HEK293T (cell line): ENCODE results near the gene LRRC51.

Source experiments
- CTCF ChIA-PET: fragments of 350-600 bp; formaldehyde crosslinking; extraction: SDS; loops from one replicate; lab custom pipeline; 2021; ENCODE audit warnings: antibody characterized with exemption, inconsistent platforms; lab: Yijun Ruan, JAX
- POLR2A ChIA-PET: fragments of 350-600 bp; formaldehyde crosslinking; extraction: SDS; loops from one replicate; lab custom pipeline; 2020; ENCODE audit warnings: antibody characterized with exemption, inconsistent platforms; lab: Yijun Ruan, JAX
- DNase-seq: peaks from one replicate; pipeline ENCODE4 v3.0.0; 2012; ENCODE audit warnings: mixed read lengths; ENCODE audit errors: extremely low spot score
- ARNT ChIP-seq: fragments of 450-650 bp; IDR thresholded peaks from 2 replicates; pipeline ENCODE4 v1.6.1; 2017; ENCODE audit warnings: mild to moderate bottlenecking
- BHLHE40 ChIP-seq: fragments of 450-650 bp; IDR thresholded peaks from 2 replicates; pipeline ENCODE4 v1.6.1; 2016; ENCODE audit warnings: mild to moderate bottlenecking, moderate library complexity, borderline replicate concordance
- CTBP1 ChIP-seq: fragments of 450-650 bp; IDR thresholded peaks from 2 replicates; pipeline ENCODE4 v1.6.1; 2016; ENCODE audit warnings: borderline replicate concordance
- ELF4 ChIP-seq: fragments of 450-650 bp; IDR thresholded peaks from 2 replicates; pipeline ENCODE4 v1.6.1; 2017; ENCODE audit warnings: antibody characterized with exemption
- FOXA1 ChIP-seq: fragments of 450-650 bp; IDR thresholded peaks from 2 replicates; pipeline ENCODE4 v1.6.1; 2016; ENCODE audit warnings: mild to moderate bottlenecking
- FOXK2 ChIP-seq: fragments of 450-650 bp; IDR thresholded peaks from 2 replicates; pipeline ENCODE4 v1.6.1; 2016; ENCODE audit warnings: mild to moderate bottlenecking
- FOXM1 ChIP-seq: fragments of 450-650 bp; IDR thresholded peaks from 2 replicates; pipeline ENCODE4 v1.6.1; 2017; ENCODE audit warnings: mild to moderate bottlenecking, borderline replicate concordance
- HDGF ChIP-seq: fragments of 450-650 bp; IDR thresholded peaks from 2 replicates; pipeline ENCODE4 v1.6.1; 2017; ENCODE audit warnings: antibody characterized with exemption, borderline replicate concordance
- L3MBTL2 ChIP-seq: fragments of 450-650 bp; conservative IDR thresholded peaks from 2 replicates; pipeline ENCODE4 v1.6.1; 2016; ENCODE audit warnings: mild to moderate bottlenecking
- LEF1 ChIP-seq: fragments of 450-650 bp; IDR thresholded peaks from 2 replicates; pipeline ENCODE4 v1.6.1; 2017; ENCODE audit warnings: mild to moderate bottlenecking, borderline replicate concordance
- NFRKB ChIP-seq: fragments of 450-650 bp; IDR thresholded peaks from 2 replicates; pipeline ENCODE4 v1.6.1; 2016; ENCODE audit warnings: mild to moderate bottlenecking, moderate library complexity
- SP1 ChIP-seq: fragments of 450-650 bp; IDR thresholded peaks from 2 replicates; pipeline ENCODE4 v1.6.1; 2017
- SUZ12 ChIP-seq: fragments of 450-650 bp; IDR thresholded peaks from 2 replicates; pipeline ENCODE4 v1.6.1; 2016; ENCODE audit warnings: mild to moderate bottlenecking
- TARDBP ChIP-seq: fragments of 450-650 bp; IDR thresholded peaks from 2 replicates; pipeline ENCODE4 v1.6.1; 2016
- ZNF384 ChIP-seq: fragments of 450-650 bp; IDR thresholded peaks from 2 replicates; pipeline ENCODE4 v1.6.1; 2016
- TF ChIP-seq, protein P1 (sequence below): fragments of 450-650 bp; IDR thresholded peaks from 2 replicates; pipeline ENCODE4 v1.6.1; 2016

Gene LRRC51

DNA sequence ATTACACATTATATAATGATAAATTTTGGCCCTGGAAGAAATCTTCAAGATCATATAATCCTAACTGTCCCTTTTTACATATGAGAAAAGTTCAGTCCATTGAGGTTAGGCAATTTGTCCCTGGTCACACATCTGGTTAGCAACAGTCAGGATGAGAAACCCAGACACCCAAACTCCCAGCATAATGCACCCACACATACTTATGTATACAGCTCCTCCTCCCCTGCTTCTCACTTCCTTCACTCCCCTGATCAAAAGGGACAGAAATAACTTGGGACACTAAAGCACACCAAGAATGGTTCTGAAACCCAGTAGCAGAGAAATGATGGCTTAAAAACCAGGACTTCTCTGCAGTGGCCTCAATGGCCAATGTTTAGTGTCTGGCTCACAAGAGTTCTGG lies 11.4 kb upstream of the LRRC51 start:
- no peak for DNase-seq
- no peak for TF ChIP-seq NFRKB
- no peak for TF ChIP-seq L3MBTL2
- no peak for TF ChIP-seq FOXK2
- no peak for TF ChIP-seq ZNF384
- TF ChIP-seq HDGF = no peak
- no peak for TF ChIP-seq BHLHE40
- no peak for TF ChIP-seq SP1
- TF ChIP-seq ELF4 = no peak
- no peak for TF ChIP-seq ARNT
- TF ChIP-seq LEF1 = no peak
- TF ChIP-seq FOXA1 = no peak
- TF ChIP-seq SUZ12 = no peak
- CTCF ChIA-PET = no interaction called here
- POLR2A ChIA-PET = interaction anchor here (0.8 to 1.3 kb wide), 2 partner anchors 9 to 10 kb away, joined by 3 read pairs; no protein-coding TSS in a partner anchor

DNA sequence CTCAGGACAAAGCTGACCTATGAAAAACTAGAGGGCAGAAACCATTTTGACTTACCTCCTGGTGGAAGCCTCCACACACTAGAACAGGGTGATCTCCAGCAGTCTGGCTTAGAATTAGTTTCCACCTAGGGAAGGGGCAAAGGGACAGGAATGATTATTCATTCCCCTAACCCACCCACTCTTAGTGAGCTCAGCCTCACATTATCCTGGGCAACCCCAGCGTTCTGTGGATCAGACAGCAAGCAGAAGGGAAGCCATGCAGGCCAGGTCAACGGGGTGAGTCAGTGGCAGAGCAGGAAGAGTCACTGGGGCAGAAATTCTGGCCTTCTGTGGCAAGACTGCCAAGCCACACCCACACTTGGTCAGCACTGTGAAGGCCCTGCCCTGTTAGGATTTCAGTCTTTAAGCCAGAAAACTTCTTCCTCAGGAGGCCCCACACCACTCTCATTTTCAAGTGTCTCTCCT lies 10.8 kb upstream of the LRRC51 start:
- POLR2A ChIA-PET = interaction anchor here (0.8 to 1.3 kb wide), 2 partner anchors 9 to 11 kb away, joined by 3 read pairs; no protein-coding TSS in a partner anchor
- DNase-seq = no peak
- CTCF ChIA-PET = no interaction called here
- TF ChIP-seq ARNT (no peak), BHLHE40 (no peak), SP1 (no peak), FOXA1 (no peak), ELF4 (no peak), CTBP1 (no peak), HDGF (no peak), SUZ12 (no peak)
- TF ChIP-seq, protein P1, sequence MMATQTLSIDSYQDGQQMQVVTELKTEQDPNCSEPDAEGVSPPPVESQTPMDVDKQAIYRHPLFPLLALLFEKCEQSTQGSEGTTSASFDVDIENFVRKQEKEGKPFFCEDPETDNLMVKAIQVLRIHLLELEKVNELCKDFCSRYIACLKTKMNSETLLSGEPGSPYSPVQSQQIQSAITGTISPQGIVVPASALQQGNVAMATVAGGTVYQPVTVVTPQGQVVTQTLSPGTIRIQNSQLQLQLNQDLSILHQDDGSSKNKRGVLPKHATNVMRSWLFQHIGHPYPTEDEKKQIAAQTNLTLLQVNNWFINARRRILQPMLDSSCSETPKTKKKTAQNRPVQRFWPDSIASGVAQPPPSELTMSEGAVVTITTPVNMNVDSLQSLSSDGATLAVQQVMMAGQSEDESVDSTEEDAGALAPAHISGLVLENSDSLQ = no peak

DNA sequence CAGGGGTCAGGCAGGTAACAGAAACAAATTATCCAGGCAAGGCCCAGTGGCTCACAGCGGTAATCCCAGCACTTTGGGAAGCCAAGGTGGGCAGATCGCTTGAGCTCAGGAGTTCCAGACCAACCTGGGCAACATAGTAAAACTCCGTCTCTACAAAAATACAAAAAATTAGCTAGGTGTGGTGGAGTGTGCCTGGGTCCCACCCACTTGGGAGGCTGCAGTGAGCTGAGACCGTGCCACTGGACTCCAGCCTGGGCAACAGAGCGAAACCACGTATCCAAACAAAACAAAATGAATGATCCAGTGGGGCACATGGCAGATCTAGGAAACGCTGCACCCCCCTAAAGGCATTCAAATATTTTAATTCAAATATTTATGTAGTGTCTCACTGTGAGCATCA lies 10.2 kb upstream of the LRRC51 start:
- ChIA-PET POLR2A (no interaction called here), CTCF (interaction anchor here (1.0 kb wide), 1 partner anchor 361 kb away, joined by 4 read pairs; no protein-coding TSS in a partner anchor)
- no peak for DNase-seq
- TF ChIP-seq ELF4 (no peak), CTBP1 (no peak), ARNT (no peak), SUZ12 (no peak), BHLHE40 (no peak), LEF1 (no peak)
- TF ChIP-seq, protein P1 = no peak

DNA sequence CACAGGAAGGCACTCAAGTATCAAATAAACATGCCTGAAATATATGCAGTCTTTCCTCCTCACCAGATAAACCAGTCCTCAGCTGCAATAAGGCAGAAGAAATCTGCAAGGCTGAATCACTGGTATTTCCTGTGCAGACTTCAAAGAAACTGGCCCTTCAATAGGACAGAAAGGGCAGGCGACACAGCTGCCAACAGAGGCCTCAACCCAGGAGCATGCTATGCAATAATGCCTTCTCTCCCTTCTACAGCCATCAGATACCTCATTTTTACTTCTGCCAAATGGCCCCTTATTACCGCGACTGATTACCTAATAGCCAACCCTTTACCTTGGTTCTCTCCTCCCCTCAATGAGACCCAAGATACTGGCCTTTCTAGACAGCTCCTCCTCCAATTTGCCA lies 8.3 kb upstream of the LRRC51 start:
- POLR2A ChIA-PET = no interaction called here
- CTCF ChIA-PET = no interaction called here
- no peak for DNase-seq
- TF ChIP-seq FOXK2 (no peak), ELF4 (no peak), HDGF (no peak), ZNF384 (no peak), FOXA1 (no peak)

DNA sequence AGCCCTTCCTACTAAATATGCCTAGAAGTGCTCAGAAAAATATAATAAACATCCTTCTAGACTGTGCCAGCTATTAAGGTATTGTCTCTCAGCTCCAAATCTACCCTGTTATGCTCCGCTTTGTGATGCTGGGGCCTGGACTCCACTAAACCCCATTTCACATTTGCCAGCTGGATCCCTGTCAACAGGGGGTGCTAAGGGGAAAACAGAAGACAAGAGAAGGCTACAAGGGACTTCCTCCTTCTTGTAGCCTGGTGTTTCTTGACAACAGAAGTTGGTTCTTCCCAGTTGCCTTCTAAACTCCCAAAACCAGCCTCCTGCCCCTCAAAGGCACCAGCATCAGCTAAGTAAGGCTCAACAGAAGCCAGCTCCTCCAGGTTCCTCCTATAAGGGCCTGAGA lies 5.5 kb upstream of the LRRC51 start:
- TF ChIP-seq SUZ12 = no peak
- no peak for TF ChIP-seq FOXA1
- TF ChIP-seq TARDBP = no peak
- no peak for TF ChIP-seq CTBP1
- no peak for TF ChIP-seq NFRKB
- TF ChIP-seq, protein P1 = no peak
- no peak for TF ChIP-seq ELF4
- TF ChIP-seq LEF1 = no peak
- TF ChIP-seq BHLHE40 = no peak
- TF ChIP-seq ARNT = no peak
- TF ChIP-seq SP1 = no peak
- TF ChIP-seq ZNF384 = no peak
- TF ChIP-seq FOXK2 = no peak
- no peak for TF ChIP-seq FOXM1
- no peak for TF ChIP-seq L3MBTL2
- TF ChIP-seq HDGF = no peak
- DNase-seq = no peak
- ChIA-PET POLR2A (interaction anchor here (1.1 to 1.2 kb wide), 2 partner anchors 10 to 16 kb away, joined by 3 read pairs; no protein-coding TSS in a partner anchor), CTCF (interaction anchor here (0.6 kb wide), 1 partner anchor 129 kb away, joined by 4 read pairs; no protein-coding TSS in a partner anchor)

DNA sequence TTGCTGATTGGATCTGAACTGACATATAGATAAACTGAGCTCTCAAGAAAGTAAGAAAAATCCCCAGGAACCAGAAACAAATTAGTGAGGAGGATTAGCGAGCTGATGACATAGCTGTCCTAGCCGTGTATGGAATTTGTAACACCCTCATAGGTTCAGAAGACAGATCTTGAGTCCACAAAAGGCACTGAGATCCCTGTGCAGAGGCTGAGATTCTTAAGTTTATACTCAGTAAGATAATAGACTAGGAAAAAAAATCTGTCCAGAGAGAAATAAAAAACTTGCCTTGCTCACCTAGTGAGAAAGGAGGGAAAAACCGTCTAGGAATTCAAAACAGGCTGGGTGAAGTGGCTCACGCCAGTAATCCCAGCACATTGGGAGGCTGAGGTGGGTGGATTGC lies 4.9 kb upstream of the LRRC51 start:
- no peak for TF ChIP-seq ELF4
- no peak for TF ChIP-seq ZNF384
- no peak for TF ChIP-seq CTBP1
- TF ChIP-seq SP1 = no peak
- no peak for TF ChIP-seq ARNT
- no peak for TF ChIP-seq SUZ12
- TF ChIP-seq, protein P1 = no peak
- TF ChIP-seq NFRKB = no peak
- TF ChIP-seq FOXM1 = no peak
- no peak for TF ChIP-seq L3MBTL2
- ChIA-PET CTCF (no interaction called here), POLR2A (no interaction called here)
- DNase-seq = no peak
